Stimulated activated CD4-positive, alpha-beta T cell treated with anti-CD3 and anti-CD28 coated beads, Interleukin-12 subunit alpha, Interleukin-12 subunit beta, amount 100 ng/mL, for 48 hours (primary cell): ENCODE results near the gene PTPN14.
A peak's percentile ranks its signal among the peaks of the same experiment; 100 is the strongest.

Source experiments
- DNase-seq, 3 donors: peaks; one replicate each; pipeline ENCODE4 v3.0.0-alpha.2; 2020; ENCODE audit warnings: low read depth in 2 of 3, low spot score in 1 of 3

PTPN14 gene

GRCh38 chr1:214455971-214456867 is 95.2 kb downstream of the PTPN14 start:
- DNase-seq, result no peak

- no peak for DNase-seq
These were observed 95.9 kb downstream of the PTPN14 start for GRCh38 chr1:214455479-214455878.

- DNase-seq, result no peak
These were observed 96.6 kb downstream of the PTPN14 start for GRCh38 chr1:214454569-214455396.

GRCh38 chr1:214453109-214453722 is 98.2 kb downstream of the PTPN14 start:
- DNase-seq, result no peak

GRCh38 chr1:214452152-214452784 is 99.1 kb downstream of the PTPN14 start:
- no peak for DNase-seq

GRCh38 chr1:214451596-214451995 is 99.8 kb downstream of the PTPN14 start:
- peak in 1 of 3 donors; percentile 36 for DNase-seq

GRCh38 chr1:214449371-214449770 is 102.0 kb downstream of the PTPN14 start:
- DNase-seq, result no peak

- DNase-seq, result no peak
These were observed 102.9 kb downstream of the PTPN14 start for GRCh38 chr1:214448536-214448935.

GRCh38 chr1:214447557-214447871 is 103.9 kb downstream of the PTPN14 start:
- no peak for DNase-seq

GRCh38 chr1:214446772-214447556 is 104.4 kb downstream of the PTPN14 start:
- DNase-seq, result no peak

GRCh38 chr1:214445831-214446614 is 105.4 kb downstream of the PTPN14 start:
- no peak for DNase-seq

- no peak for DNase-seq
These were observed 106.2 kb downstream of the PTPN14 start for GRCh38 chr1:214445199-214445598.

- DNase-seq, result no peak
These were observed 107.0 kb downstream of the PTPN14 start for GRCh38 chr1:214444182-214444939.

- no peak for DNase-seq
These were observed 110.3 kb downstream of the PTPN14 start for GRCh38 chr1:214441119-214441518.

GRCh38 chr1:214440219-214440965 is 111.0 kb downstream of the PTPN14 start:
- no peak for DNase-seq

- peak in 2 of 3 donors; percentile 38 to 56 for DNase-seq
These were observed 111.9 kb downstream of the PTPN14 start for GRCh38 chr1:214439352-214440119.

GRCh38 chr1:214438530-214438929 is 112.9 kb downstream of the PTPN14 start:
- DNase-seq, result no peak

GRCh38 chr1:214438075-214438474 is 113.3 kb downstream of the PTPN14 start:
- DNase-seq, result no peak
